NCI-H1417 treated with DMSO at 0.1 percent for 48 hours (cell line): ENCODE measurements around the gene RGS9BP.
"Not testable (repeated sequence)": the region's sequence is repeated elsewhere in the genome, so short reads cannot be mapped to it uniquely, and the experiment has no call there.

Experiments
- DNase-seq: peaks from one replicate; lab custom pipeline; 2025; lab: John Stamatoyannopoulos, UW

RGS9BP gene, protein sequence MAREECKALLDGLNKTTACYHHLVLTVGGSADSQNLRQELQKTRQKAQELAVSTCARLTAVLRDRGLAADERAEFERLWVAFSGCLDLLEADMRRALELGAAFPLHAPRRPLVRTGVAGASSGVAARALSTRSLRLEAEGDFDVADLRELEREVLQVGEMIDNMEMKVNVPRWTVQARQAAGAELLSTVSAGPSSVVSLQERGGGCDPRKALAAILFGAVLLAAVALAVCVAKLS

DNA sequence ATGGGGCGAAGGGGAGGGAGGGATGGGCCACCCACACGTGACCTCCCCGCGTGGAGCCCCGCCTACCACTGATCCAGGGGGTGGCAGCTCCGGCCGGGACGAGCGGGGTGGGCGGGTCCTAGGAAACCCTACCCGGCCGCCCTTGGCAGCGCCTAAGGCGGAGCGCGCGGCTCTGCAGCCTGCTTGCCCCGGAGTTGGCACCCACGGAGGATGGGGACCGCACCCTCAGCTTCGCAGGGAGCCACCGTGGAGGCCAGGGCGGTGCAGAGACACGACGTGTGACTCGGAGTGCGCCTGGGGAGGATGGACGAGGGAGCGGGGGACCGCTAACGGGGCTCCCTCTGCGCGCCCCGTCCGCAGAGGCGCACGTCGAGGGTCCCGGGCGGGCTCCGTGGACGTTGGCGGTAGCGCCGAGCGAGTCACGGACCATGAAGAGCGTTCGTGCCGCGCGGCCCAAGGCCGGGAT is at the start of gene RGS9BP:
Gene RGS9BP, plus strand, starts transcription at position 129 of the 466 bp plus-strand sequence. CDS start 416 bp downstream, outside the sequence.
- DNase-seq = no peak

DNA sequence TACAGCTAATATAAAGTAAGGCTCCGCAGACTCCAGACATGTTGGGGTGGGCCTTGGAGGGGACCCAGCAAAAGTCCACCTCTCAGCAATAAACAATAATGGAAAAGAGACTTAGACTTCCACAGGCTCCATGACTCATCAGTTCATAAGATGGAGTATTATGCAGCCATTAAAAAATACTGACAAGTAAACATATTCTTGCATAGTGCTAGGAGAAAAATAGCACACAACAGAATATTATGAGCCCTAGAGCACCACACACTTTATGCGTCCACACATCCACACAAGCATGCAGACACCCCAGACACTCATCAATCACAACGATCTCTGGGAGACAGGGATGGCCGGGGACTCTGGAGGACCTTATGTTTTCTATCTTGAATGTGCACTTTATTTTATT is 48.7 kb upstream of the RGS9BP start:
- no peak for DNase-seq

DNA sequence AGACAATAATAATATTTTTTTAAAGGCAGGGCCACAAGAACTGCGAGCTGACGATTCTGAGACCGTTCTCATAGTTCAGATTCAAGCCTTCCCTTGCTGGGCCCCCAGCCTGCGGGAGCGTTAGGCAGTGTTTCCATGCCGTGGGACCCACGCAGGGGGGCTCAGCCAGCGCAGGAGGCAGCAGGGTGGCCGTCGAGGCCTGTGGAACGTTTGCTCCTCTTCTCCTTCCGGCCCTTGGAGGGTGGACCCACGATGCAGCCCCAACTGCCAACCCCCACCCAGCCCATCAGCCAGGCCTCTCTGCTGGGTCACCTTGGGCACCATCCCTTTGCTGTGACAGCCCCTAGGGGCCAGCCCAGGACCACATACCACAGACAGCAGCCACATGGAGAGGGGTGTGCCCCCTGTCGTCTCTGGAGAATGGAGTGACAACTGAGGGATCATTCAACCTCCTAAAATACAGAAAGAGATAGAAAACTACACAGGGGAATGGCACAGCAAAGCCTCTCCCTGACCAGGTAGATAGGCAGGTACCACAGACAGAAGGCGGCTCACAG is 47.9 kb upstream of the RGS9BP start:
- DNase-seq = no peak

DNA sequence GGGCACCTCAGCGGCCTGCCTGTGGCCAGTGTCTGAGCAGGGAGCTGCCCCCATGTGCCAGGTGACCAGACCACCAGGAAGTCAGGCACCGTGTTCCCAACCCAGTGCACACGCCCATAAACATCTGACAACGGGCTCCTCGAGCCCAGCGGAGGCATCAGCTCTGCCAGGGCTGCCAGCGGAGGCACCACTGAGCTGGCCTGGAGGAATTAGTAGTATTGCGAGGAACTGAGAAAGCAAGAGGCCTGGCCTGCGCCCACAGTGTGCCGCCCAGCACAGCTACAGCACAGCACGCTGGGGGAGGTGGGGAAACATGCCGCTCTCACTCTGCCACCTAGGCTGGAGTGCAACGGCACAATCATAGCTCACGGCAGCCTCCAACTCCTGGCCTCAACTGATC is 45.3 kb upstream of the RGS9BP start:
- DNase-seq = no peak

DNA sequence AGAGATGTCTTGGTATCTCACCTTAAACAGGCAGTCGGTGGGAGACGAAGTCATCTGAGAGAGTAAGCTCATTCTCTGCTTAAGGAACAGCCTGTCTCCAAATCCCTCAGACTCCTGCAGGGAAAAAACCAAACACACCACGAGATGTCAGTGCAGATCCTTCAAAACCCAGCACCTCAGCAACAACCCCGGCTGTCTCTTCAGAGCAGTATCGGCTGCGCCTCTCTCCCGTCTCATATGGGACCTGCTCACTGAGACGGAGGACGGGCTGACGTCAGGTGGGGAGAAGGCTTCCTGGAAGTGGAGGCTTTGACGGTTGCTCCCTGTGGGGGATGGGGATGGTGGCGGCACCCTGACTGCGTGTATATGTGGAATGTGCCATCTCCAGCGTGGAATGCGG is 44.3 kb upstream of the RGS9BP start:
- DNase-seq = no peak

DNA sequence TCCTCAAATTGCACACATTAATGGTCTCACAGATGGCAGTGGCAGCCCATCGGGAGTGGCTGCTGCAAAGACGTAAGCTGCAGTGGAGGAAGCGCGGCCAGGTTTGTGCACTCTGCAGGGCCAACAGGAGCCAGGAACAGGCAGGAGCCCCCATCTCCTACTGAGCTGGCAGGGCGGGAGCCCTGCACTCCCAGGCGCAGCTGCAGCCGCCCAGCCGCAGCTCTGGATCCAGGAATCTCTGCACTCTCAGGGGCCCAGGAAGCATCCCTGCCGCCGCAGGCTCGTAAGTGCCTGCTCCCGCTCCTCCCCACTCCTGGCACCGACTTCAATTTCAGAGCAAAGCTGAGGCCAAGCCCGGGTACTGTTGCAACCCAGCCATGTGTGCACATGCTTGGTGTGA is 38.2 kb upstream of the RGS9BP start:
- DNase-seq = no peak

DNA sequence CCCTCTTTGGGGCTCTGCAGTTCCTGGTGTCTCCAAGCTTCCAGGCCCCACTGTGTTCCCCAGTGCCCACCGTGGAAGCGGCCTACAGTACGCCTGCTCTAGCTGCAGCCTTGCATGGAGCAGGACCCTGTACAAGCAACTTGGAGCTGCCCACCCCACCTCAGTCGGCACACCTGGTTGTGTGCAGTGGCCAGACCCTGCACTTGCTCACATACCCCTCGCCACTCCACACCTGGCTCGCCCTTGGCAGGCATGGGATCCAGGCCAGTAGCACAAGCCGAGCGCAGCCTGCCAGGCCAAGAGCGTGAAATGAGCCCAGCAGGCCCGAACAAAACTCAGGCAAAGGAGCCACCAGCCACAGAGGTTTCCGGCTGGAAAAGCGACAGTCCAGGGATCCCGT is 37.0 kb upstream of the RGS9BP start:
- no peak for DNase-seq

DNA sequence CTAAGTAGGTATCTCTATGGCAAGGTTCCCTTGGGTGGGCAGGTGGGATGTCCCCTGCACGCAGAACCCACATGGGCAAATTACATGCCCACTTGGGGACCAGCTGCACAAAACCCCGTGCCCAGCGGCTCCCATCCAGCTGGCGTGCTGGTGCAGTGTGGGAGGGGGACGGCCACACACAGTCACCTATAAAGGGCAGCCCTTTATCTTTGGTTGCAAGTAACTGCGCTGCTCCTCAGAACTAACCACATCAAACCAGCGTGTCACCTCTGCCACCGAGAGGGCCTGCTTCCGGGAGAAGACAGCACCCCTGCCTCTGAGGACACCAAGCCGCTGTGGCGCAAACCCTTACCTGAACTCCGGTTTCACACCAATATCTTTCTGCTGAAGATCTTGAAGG is 32.9 kb upstream of the RGS9BP start:
- DNase-seq = no peak

DNA sequence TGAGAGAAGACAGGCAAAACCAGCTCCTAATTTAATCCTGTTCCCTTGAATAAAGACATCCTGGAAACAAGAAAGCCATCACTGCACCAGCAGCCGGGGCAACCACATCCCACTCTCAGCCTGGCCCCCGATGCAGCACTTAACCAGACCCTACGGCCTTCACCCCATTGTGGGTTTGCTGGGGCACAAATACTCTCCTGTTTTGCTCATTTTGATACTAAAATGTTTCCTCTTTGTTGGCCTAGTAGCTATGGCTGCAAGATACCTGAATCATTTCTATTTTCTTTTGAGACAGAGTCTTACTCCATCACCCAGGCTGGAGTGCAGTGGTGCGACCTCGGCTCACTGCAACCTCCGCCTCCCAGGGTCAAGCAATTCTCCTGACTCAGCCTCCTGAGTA is 29.1 kb upstream of the RGS9BP start:
- DNase-seq = no peak

DNA sequence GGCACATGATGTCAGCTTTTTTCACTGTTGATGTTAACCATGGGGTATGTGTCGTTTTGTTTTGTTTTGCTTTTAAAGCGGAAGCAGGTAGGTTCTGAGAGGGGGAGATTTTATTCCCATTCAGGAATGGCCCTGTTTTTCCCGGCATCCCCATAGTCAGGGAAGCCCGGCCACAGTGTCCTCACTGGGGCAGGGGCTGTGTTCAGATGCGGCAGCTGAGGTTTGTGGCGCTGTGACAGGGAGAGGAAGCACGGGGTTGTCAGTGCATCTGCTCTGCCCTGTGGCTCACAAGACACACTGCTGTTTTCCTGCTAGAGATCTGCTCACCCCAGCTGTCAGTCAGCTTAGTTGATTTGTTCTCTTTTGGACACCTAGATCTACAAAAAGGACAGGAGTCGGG is 28.3 kb upstream of the RGS9BP start:
- no peak for DNase-seq

DNA sequence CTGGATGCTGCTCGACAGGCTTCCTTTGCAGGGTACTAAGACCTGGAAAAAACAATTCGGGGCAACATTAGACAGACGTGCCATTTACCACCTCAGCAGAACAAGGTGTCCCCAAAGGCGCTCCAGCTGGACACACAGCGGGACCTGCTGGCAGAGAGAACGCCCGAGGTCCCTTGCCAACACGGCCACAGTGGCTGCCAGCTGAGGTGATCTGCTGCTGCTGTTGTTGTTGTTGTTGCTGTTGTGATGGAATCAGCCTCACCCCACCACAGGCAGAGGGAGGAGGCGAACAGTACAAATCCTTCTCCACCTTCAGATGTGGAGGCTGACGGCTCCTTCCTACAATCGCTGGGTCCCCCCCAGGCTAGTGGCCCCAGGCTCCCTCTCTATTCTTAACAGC is 25.9 kb upstream of the RGS9BP start:
- no peak for DNase-seq

DNA sequence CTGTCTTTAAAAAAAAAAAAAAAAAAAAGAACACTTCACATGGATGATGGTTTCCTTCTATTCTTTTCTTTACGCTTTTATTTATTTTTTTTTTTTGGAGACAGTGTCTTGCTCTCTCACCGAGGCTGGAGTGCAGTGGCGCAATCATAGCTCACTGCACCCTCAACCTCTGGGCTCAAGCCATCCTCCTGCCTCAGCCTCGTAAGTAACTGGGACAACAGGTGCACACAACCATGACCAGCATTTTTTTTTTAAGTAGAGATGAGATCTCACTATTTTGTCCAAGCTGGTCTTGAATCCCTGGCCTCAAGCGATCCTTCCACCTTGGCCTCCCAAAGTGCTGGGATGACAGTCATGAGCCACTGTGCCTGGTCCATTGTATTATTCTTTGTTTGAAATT is 25.0 kb upstream of the RGS9BP start:
- no peak for DNase-seq

DNA sequence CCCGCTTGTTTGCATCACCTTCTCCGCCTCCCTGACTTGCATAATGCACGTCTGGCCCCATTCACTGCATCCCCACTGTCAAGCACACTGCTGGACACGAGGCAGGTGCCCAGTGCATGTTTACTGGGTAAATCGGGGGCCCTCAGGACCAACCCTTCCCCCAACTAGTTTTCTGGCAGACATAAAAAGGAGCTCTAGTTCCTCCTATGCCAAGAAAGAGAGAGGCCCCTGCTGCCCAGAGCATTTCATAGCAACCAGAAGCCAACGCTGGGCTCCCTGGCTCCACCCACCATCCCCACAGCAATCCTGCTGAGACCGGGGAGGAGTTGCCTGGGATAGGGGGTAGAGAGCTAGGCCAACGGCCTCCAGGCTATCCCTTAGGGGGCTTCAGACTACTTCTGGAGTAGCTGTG is 23.9 kb upstream of the RGS9BP start:
- no peak for DNase-seq

DNA sequence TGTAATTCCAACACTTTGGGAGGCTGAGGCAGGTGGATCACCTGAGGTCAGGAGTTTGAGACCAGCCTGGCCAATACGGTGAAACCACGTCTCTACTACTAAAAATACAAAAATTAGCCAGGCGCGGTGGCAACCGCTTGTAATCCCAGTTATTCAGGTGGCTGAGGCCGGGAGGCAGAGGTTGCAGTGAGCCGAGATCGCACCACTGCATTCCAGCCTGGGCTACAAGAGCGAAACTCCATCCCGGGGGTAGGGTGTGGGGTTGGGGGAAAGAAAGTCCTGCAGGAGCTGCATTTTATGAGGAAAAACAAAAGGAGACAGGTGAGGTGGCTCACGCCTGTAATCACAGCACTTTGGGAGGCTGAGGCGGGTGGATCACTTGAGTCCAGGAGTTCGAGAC is 23.3 kb upstream of the RGS9BP start:
- DNase-seq = not testable (repeated sequence)

DNA sequence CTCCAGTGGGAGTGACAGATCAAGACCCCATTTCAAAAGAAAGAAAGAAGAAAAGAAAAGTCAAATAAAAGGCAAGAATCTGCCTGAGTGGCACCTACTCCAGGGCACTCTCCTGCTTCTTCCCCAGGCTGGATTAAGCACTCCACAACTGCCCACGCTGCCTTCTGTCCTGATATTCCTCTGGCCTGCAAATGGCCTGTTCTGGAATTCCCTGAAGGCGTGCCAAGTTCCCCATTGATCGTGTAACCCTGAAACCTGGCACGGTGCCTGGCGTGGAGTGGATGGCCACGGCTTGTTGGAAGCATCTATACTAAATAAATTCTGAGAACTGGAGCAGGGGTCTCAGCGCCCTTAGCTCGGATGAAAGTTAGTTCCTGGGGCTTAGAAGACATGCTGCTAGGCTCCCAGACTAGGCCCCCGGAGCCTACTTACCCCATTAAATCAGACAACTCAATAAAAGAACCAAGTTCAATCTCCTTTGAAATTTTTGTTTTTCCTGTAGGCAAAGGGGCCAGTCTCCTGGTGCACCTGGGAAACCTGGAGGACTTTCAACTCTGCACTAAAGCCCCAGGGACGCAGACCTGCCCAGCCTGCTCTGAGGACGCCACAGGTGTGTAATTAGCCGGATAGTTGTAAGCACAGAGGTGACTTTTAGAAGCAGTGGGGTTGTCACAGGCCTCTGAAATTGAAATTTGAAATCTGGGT is 22.6 kb upstream of the RGS9BP start:
- no peak for DNase-seq

DNA sequence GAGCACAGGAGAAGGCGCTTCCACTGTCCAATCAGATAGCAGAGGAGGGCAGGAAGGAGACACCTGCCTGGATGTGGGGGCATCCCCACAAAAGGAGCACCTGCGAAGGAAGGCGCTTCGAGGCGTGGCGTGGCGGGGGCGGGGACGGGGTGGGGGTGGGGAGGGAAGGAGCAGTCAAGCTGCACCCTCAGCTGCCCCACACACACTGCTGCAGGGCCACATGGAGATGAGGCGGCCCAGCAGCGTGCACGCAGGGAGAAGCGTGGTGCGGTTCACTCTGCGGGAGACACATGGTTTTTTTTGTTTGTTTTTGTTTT is 22.1 kb upstream of the RGS9BP start:
- DNase-seq = no peak

DNA sequence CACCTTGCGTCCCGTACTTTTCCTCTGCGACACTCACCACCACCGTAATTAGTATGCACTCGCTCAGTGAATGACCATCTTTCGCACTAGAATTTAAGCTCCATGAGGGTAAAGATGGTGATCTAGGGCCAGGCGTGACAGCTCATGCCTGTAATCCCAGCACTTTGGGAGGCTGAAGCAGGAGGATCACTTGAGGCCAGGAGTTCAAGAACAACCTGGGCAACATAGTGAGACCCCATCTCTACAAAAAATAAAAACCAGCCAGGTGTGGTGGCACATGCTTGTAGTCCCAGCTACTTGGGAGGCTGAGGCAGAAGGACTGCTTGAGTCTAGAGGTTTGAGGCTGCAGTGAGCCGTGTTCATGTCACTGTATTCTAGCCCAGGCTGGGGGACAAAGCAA is 19.3 kb upstream of the RGS9BP start:
- DNase-seq = not testable (repeated sequence)

DNA sequence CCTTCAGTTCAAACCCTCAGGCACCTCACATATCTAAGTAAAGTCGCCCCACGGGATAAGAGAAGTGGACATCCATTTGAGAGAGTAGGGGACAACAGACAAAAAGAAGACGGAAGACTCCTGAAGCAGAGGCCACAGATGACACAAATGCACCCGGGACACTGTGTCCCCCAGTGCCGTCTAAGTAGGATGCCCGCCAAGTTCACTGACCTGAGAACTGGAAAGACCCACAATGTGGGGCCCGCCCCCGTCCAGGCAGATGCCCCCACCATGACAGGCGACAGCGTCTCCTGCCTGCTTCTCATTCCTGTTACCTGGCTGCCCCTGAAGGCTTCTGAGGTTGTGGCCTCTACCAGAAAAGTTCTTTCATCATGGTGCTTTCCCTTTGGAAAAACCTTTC is 17.6 kb upstream of the RGS9BP start:
- no peak for DNase-seq

DNA sequence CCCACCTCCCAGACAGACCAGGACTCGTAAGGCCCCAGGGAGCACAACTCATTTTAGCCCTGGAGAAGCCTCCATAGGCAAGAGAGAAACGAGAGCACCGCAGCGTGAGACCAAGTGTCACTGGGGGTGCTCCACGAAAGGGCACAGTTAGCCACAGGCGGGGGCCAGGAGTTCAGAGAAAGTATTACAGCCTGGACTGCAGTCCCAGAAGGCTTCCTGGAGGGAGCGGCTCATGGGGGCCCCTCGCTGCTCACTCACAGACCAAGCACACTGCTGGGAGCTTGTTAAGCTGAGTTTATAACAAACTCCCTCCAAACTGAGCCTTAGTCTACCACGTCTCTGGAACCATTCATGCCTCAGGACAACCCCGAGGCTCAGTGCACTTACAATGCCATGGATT is 17.1 kb upstream of the RGS9BP start:
- DNase-seq = no peak

DNA sequence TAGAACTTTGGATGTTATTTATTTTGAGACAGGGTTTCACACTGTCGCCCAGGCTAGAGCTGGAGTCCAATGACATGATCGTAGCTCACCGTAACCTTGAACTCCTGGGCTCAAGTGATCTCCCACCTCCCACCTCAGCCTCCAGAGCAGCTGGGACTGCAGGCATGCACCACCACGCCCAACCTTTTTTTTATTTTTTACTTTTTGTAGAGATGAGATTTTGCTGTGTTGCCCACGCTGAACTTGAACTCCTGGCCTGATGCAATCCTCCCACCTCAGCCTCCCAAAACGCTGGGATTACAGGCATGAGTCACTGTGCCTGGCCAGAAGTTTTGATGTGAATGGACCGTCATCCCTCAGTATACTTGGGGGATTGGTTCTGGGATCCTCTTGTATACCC is 14.3 kb upstream of the RGS9BP start:
- no peak for DNase-seq

DNA sequence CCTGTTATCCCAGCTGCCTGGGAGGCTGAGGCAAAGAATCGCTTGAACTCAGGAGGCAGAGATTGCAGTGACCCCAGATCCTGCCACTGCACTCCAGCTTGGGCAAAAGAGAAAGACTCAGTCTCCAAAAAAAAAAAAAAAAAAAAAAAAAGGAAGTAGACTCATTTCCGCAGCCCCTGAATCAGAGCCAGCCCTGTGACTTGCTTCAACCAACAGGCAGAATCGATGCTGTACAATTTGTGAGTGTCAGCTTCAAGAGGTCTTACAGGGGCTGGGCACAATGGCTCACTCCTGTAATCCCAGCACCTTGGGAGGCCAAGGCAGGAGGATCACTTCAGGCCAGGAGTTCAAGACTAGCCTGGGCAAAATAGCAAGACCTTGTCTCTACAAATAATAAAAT is 13.5 kb upstream of the RGS9BP start:
- DNase-seq = no peak

DNA sequence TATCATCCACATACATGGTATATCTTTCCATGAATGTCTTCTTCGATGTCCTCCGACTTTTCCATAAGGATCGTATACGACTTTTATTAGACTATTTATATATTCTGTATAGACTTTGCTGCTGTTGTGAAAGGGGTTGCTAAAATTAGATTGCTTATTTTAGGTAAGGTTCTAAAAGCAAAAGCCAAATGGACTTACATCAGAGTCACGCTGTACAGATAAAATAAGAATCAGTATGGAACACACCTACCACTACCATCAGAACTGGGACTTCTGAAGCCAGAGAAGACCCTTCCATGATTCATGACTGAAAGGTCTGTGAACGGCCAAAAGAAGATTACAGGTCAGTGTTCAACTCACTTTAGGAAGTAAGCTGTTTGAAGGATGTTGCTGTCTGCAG is 9.6 kb upstream of the RGS9BP start:
- DNase-seq = no peak

DNA sequence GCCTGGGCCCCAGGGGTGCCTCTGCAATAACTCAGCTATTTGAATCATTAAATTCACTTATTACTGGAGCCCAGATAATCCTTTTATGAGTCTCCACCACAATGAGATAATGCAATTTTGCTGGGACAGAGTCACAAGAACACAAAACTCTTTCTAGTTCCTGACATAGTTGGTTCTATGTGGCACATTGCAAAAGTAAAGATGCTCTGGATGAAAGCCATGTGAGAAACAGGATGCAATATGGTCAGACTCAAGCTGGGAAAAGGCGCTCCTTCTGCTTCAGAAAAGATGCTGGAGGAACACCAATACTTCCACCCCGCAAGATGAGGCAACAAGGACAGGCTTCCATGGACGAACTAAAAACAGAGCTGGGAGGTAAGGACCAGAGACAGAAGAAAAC is 6.3 kb upstream of the RGS9BP start:
- DNase-seq = no peak
